GM12878 (cell line): ENCODE results near the gene TP53INP2. TPM values are rescaled to one million over a fixed set of nuclear protein-coding genes. Genes with fewer than 3 reads are reported as not detected.

Experiments
- ATAC-seq: fragments of 200-7000 bp; cut with Tn5 transposase; 3 replicates; pipeline ENCODE4 v1.9.1; 2020; ENCODE audit warnings: mild to moderate bottlenecking, moderate library complexity
- BruUV-seq: library from RNA; stranded (reverse); fragments of 400-500 nt; replicated peaks from 2 replicates; lab custom pipeline; 2021; lab: Mats Ljungman, UMichigan
- CTCF ChIA-PET: fragments of 300-600 bp; sonication (Branson Sonifier 250); formaldehyde crosslinking; extraction: SDS; loops from one replicate; lab custom pipeline; 2021; ENCODE audit warnings: inconsistent platforms; lab: Yijun Ruan, JAX
- POLR2A ChIA-PET: fragments of 350-600 bp; formaldehyde crosslinking; extraction: SDS; loops from one replicate; lab custom pipeline; 2021; ENCODE audit warnings: inconsistent platforms; lab: Charles Lee
- RAD21 ChIA-PET: fragments of 300-600 bp; sonication (Branson Sonifier 250); formaldehyde crosslinking; loops from one replicate; lab custom pipeline; 2023; ENCODE audit warnings: antibody characterized with exemption; ENCODE audit not compliant: unreplicated experiment; lab: Charles Lee
- SMC1A ChIA-PET: fragments of 300-600 bp; sonication (Branson Sonifier 250); formaldehyde crosslinking; loops from one replicate; lab custom pipeline; 2023; ENCODE audit not compliant: unreplicated experiment, uncharacterized antibody; lab: Charles Lee
- DNase-seq: peaks from one replicate; pipeline ENCODE4 v3.0.0-alpha.2; 2011; ENCODE audit warnings: low read depth, low spot score
- FAIRE-seq: peaks from 3 replicates; lab custom pipeline; 2011; peaks lifted over from hg19 to GRCh38; lab: Jason Lieb, UNC
- H2AFZ ChIP-seq: 2 replicates; pipeline ENCODE4 v1.6.0; 2011; ENCODE audit warnings: low read depth, low read length, control low read depth; ENCODE audit not compliant: control insufficient read depth
- H3K27ac ChIP-seq: 2 replicates; pipeline ENCODE4 v1.5.1; 2011; ENCODE audit warnings: control low read depth; ENCODE audit not compliant: control insufficient read depth, insufficient read depth
- H3K27me3 ChIP-seq, 2 experiments: replicated peaks in 1 of 2; 2 replicates each; pipeline versions ENCODE4 v1.6.0 to v1.6.1; 2011; ENCODE audit warnings: low read length in 1 of 2; ENCODE audit not compliant: control insufficient read depth in 2 of 2, insufficient read depth in 2 of 2
- H3K36me3 ChIP-seq, 2 experiments: 2 replicates each; pipeline ENCODE4 v1.5.1; 2011; ENCODE audit warnings: low read length in 1 of 2; ENCODE audit not compliant: control insufficient read depth in 2 of 2, insufficient read depth in 2 of 2
- H3K4me1 ChIP-seq: 2 replicates; pipeline ENCODE4 v1.6.1; 2011; ENCODE audit warnings: mild to moderate bottlenecking, low read length, moderate library complexity, mixed read lengths; ENCODE audit not compliant: control insufficient read depth, insufficient read depth
- H3K4me2 ChIP-seq: 2 replicates; pipeline ENCODE4 v1.6.0; 2011; ENCODE audit warnings: control low read depth; ENCODE audit not compliant: control insufficient read depth, insufficient read depth
- H3K4me3 ChIP-seq: fragments of 200-600 bp; sonication (generic); 2 replicates; pipeline ENCODE4 v1.5.1; 2016
- H3K79me2 ChIP-seq: 2 replicates; pipeline ENCODE4 v1.6.0; 2011; ENCODE audit warnings: low read length; ENCODE audit not compliant: control insufficient read depth, insufficient read depth
- H3K9ac ChIP-seq: 2 replicates; pipeline ENCODE4 v1.8.0; 2011; ENCODE audit warnings: low read length, control low read depth, mixed read lengths; ENCODE audit not compliant: control insufficient read depth, insufficient read depth
- H3K9me3 ChIP-seq: replicated peaks from 3 replicates; pipeline ENCODE4 v1.5.1; 2011; ENCODE audit warnings: mild to moderate bottlenecking, low read length; ENCODE audit not compliant: control insufficient read depth, insufficient read depth
- H4K20me1 ChIP-seq: 2 replicates; pipeline ENCODE4 v1.6.0; 2011; ENCODE audit not compliant: control insufficient read depth, insufficient read depth
- CEBPB ChIP-seq, 2 experiments: fragments of 150-350 bp in 1 of 2; IDR thresholded peaks; 2 replicates each; pipeline ENCODE4 v1.6.1; 2012 to 2014; ENCODE audit warnings: low read depth in 2 of 2, low read length in 2 of 2, borderline replicate concordance in 1 of 2, inconsistent platforms in 1 of 2
- CHD4 ChIP-seq: fragments of 200-600 bp; sonication (generic); IDR thresholded peaks from 2 replicates; pipeline ENCODE4 v1.6.1; 2016; ENCODE audit warnings: mild to moderate bottlenecking
- CTCF ChIP-seq, 3 experiments: IDR thresholded peaks in 2 of 3; conservative IDR thresholded peaks in 1 of 3; 2 replicates each; pipeline ENCODE4 v1.5.1; 2011; ENCODE audit warnings: low read depth in 3 of 3, low read length in 3 of 3, mild to moderate bottlenecking in 3 of 3, control low read depth in 2 of 3, moderate library complexity in 2 of 3, inconsistent platforms in 1 of 3, mixed read lengths in 1 of 3; ENCODE audit not compliant: control insufficient read depth in 2 of 3, insufficient read depth in 1 of 3; ENCODE audit errors: extremely low read depth in 1 of 3
- EP300 ChIP-seq, 2 experiments: fragments of 150-350 bp in 1 of 2; IDR thresholded peaks; 2 replicates each; pipeline ENCODE4 v1.6.1; 2011 to 2012; ENCODE audit warnings: low read depth in 2 of 2, low read length in 2 of 2, borderline replicate concordance in 1 of 2, improper control_type of control experiment in 1 of 2, inconsistent platforms in 1 of 2; ENCODE audit not compliant: control insufficient read depth in 1 of 2
- GATAD2B ChIP-seq: fragments of 450-650 bp; conservative IDR thresholded peaks from 2 replicates; pipeline ENCODE4 v1.6.1; 2017; ENCODE audit warnings: low read depth, mild to moderate bottlenecking, moderate library complexity
- HDAC2 ChIP-seq: fragments of 200-600 bp; sonication (generic); IDR thresholded peaks from 2 replicates; pipeline ENCODE4 v1.6.1; 2017
- NFXL1 ChIP-seq: fragments of 450-650 bp; IDR thresholded peaks from 2 replicates; pipeline ENCODE4 v1.6.1; 2017; ENCODE audit warnings: antibody characterized with exemption, mild to moderate bottlenecking, borderline replicate concordance
- RELA ChIP-seq: fragments of 450-650 bp; IDR thresholded peaks from 2 replicates; pipeline ENCODE4 v1.8.0; 2014; ENCODE audit warnings: borderline replicate concordance; ENCODE audit not compliant: partially characterized antibody
- RUNX3 ChIP-seq: IDR thresholded peaks from 2 replicates; pipeline ENCODE4 v1.6.1; 2012; ENCODE audit warnings: low read length, inconsistent platforms
- STAT1 ChIP-seq: fragments of 450-650 bp; conservative IDR thresholded peaks from 2 replicates; pipeline ENCODE4 v1.6.1; 2014; ENCODE audit warnings: antibody characterized with exemption, mild to moderate bottlenecking
- TBL1XR1 ChIP-seq: IDR thresholded peaks from 2 replicates; pipeline ENCODE4 v1.6.1; 2012; ENCODE audit warnings: low read depth, low read length, improper control_type of control experiment
- USF1 ChIP-seq: IDR thresholded peaks from 2 replicates; pipeline ENCODE4 v1.6.1; 2011; ENCODE audit warnings: borderline replicate concordance, low read depth, mild to moderate bottlenecking, moderate library complexity, mixed read lengths, low read length; ENCODE audit not compliant: insufficient read depth; ENCODE audit errors: extremely low read length
- WGBS: methylation state at CpG from one replicate; pipeline ENCODE4 v1.1.6; 2016; ENCODE audit warnings: low lambda C conversion rate; ENCODE audit not compliant: insufficient replicate concordance, insufficient coverage; ENCODE audit errors: missing lambda C conversion rate; 5-methylcytosine and 5-hydroxymethylcytosine counted together
- in situ Hi-C: fragments of 300-500 bp; cut with MboI; formaldehyde crosslinking; loops from 9 replicates; pipeline ENCODE4 v1.14.3; 2018; ENCODE audit warnings: mixed read lengths
- intact Hi-C: fragments of 100-400 bp; cut with micrococcal nuclease; formaldehyde crosslinking; loops from one replicate; pipeline ENCODE4 v1.14.2; 2022; ENCODE audit not compliant: unreplicated experiment
- polyA plus RNA-seq, 11 experiments: library from polyadenylated mRNA; depleted of rRNA in 4 of 11; unstranded in 6 of 11; stranded (reverse) in 5 of 11; fragments of >200 nt; fragmentation: Nextera tagmentation in 4 of 11; fragmentation: Illumina TruSeq in 1 of 11; extraction: Ambion mirVana in 4 of 11; extraction: Trizol in 1 of 11; gene quantifications; 1 replicate in 1 of 11; 2 replicates in 10 of 11; pipeline versions ENCODE4 v1.2.1 to v1.2.3, GENCODE V29; 2011 to 2016; ENCODE audit warnings: inconsistent platforms in 2 of 11, missing spikeins in 2 of 11, low read depth in 1 of 11
- total RNA-seq, 4 experiments: library from RNA; depleted of rRNA in 3 of 4; stranded (reverse); fragments of >200 nt in 3 of 4; fragmentation: Illumina TruSeq in 1 of 4; extraction: Trizol in 1 of 4; gene quantifications; 2 replicates each; pipeline versions ENCODE4 v1.2.1 to v1.2.3, GENCODE V29; 2013 to 2021
- TF ChIP-seq, protein P1 (sequence below): IDR thresholded peaks from 2 replicates; pipeline ENCODE4 v1.6.1; 2012; ENCODE audit warnings: mild to moderate bottlenecking, low read depth, low read length
- TF ChIP-seq, protein P2 (sequence below): fragments of 450-650 bp; IDR thresholded peaks from 2 replicates; pipeline ENCODE4 v1.6.1; 2017; ENCODE audit warnings: mild to moderate bottlenecking

TP53INP2 gene
- total and polyA plus RNA-seq, 10 of the 15 experiments (the other 5 are each of a cell fraction or from before 2014, with no cell fraction given), result 2.8 to 16.0 (median 4.0) TPM

DNA sequence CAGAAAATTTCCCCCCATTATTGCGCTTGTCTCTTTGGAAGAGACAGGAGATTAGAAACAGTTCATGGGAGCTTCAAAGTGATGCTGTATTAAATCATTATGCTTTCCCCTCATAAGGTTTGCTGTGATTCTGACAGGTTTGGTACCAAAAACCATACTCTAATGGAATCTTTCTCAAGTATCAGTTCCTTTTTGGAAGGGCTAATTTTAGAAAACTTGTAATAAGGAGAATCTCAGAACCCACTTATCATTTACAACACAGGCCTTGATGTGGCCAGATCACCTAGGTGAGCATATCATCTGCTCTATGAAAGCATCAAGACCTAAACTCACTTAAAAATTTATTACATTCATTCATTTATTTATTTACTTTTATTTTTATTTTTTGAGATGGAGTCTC, 51.2 kb downstream of the TP53INP2 start:
- BruUV-seq, result no TSS peak
- 42% methylated on average over 1 of the region's 1 CpG for WGBS
- Histone ChIP-seq H4K20me1 (no peaks in the 10 kb centered on the region), H3K4me2 (no peak overlapping the region), H3K4me1 (peaks cover 24% of the 10 kb centered on the region), H3K79me2 (no peaks in the 10 kb centered on the region), H3K27ac (peak overlapping the region; percentile 73), H2AFZ (no peak overlapping the region), H3K9ac (no peak overlapping the region), H3K9me3 (no peaks in the 10 kb centered on the region; the same call in 2 of the 3 replicates), H3K4me3 (no peak overlapping the region), H3K36me3 (peaks cover 6 to 24% of the 10 kb centered on the region in 2 experiments), H3K27me3 (no peaks in the 10 kb centered on the region)
- ChIA-PET RAD21 (interaction anchor here (1.1 to 4.3 kb wide), 4 partner anchors 12 to 44 kb away, joined by 4 to 17 read pairs (median 7); no protein-coding TSS in a partner anchor), CTCF (interaction anchor here (0.6 to 7.3 kb wide), 6 partner anchors 14 to 443 kb away, joined by 3 to 58 read pairs (median 6); no protein-coding TSS in a partner anchor), SMC1A (interaction anchor here (0.7 to 6.7 kb wide), 12 partner anchors 8 to 94 kb away, joined by 3 to 41 read pairs (median 8); partner anchors contain the start of gene TP53INP2), POLR2A (interaction anchor here (1.1 to 1.6 kb wide), 4 partner anchors 27 to 42 kb away, joined by 3 to 7 read pairs (median 5); no protein-coding TSS in a partner anchor)
- intact Hi-C loops (loop anchor here (1.0 to 2.0 kb wide), 2 partner anchors 36 to 45 kb away; no protein-coding TSS in a partner anchor), in situ Hi-C loops (no loop called here)
- ATAC-seq, result peak; percentile 97
- peak; percentile 52 for DNase-seq
- FAIRE-seq, result peak; percentile 77
- TF ChIP-seq GATAD2B (no peak), CEBPB (IDR thresholded peaks at IDR 0.05; ENCODE audit: borderline replicate concordance in 1 of 2, low read depth in 2 of 2, low read length in 2 of 2) (no peak), NFXL1 (no peak), CHD4 (no peak), CTCF (IDR thresholded peaks at IDR 0.05 in 2 of 3, conservative IDR thresholded peaks at IDR 0.05 in 1 of 3; ENCODE audit: control insufficient read depth in 2 of 3, extremely low read depth in 1 of 3, insufficient read depth in 1 of 3, low read depth in 3 of 3, low read length in 3 of 3) (no peak), USF1 (no peak), EP300 (IDR thresholded peaks at IDR 0.05; ENCODE audit: borderline replicate concordance in 1 of 2, control insufficient read depth in 1 of 2, low read depth in 2 of 2, low read length in 2 of 2) (peak; percentile 78 to 91; a peak in 2 of 4 replicates), HDAC2 (no peak), RELA (no peak), STAT1 (no peak), TBL1XR1 (peak; percentile 21; the same call in 1 of the 2 replicates), RUNX3 (peak; percentile 95)
- TF ChIP-seq, protein P1, sequence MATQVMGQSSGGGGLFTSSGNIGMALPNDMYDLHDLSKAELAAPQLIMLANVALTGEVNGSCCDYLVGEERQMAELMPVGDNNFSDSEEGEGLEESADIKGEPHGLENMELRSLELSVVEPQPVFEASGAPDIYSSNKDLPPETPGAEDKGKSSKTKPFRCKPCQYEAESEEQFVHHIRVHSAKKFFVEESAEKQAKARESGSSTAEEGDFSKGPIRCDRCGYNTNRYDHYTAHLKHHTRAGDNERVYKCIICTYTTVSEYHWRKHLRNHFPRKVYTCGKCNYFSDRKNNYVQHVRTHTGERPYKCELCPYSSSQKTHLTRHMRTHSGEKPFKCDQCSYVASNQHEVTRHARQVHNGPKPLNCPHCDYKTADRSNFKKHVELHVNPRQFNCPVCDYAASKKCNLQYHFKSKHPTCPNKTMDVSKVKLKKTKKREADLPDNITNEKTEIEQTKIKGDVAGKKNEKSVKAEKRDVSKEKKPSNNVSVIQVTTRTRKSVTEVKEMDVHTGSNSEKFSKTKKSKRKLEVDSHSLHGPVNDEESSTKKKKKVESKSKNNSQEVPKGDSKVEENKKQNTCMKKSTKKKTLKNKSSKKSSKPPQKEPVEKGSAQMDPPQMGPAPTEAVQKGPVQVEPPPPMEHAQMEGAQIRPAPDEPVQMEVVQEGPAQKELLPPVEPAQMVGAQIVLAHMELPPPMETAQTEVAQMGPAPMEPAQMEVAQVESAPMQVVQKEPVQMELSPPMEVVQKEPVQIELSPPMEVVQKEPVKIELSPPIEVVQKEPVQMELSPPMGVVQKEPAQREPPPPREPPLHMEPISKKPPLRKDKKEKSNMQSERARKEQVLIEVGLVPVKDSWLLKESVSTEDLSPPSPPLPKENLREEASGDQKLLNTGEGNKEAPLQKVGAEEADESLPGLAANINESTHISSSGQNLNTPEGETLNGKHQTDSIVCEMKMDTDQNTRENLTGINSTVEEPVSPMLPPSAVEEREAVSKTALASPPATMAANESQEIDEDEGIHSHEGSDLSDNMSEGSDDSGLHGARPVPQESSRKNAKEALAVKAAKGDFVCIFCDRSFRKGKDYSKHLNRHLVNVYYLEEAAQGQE, result no peak
- TF ChIP-seq, protein P2, sequence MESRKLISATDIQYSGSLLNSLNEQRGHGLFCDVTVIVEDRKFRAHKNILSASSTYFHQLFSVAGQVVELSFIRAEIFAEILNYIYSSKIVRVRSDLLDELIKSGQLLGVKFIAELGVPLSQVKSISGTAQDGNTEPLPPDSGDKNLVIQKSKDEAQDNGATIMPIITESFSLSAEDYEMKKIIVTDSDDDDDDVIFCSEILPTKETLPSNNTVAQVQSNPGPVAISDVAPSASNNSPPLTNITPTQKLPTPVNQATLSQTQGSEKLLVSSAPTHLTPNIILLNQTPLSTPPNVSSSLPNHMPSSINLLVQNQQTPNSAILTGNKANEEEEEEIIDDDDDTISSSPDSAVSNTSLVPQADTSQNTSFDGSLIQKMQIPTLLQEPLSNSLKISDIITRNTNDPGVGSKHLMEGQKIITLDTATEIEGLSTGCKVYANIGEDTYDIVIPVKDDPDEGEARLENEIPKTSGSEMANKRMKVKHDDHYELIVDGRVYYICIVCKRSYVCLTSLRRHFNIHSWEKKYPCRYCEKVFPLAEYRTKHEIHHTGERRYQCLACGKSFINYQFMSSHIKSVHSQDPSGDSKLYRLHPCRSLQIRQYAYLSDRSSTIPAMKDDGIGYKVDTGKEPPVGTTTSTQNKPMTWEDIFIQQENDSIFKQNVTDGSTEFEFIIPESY, result no peak
